H9 (cell line): ENCODE measurements around the gene AMER2. TPM values are rescaled to one million over a fixed set of nuclear protein-coding genes. Genes with fewer than 3 reads are reported as not detected.

ENCODE experiments used
- DNase-seq: peaks from one replicate; pipeline ENCODE4 v3.0.0-alpha.2; 2017
- H2AFZ ChIP-seq: one replicate; pipeline ENCODE4 v1.6.1; 2013; ENCODE audit warnings: mild to moderate bottlenecking, low read length, control low read depth, moderate library complexity
- H2AK5ac ChIP-seq: 2 replicates; pipeline ENCODE4 v1.6.1; 2013; ENCODE audit warnings: low read length, control low read depth, mixed read lengths; ENCODE audit not compliant: insufficient read length
- H2BK120ac ChIP-seq: one replicate; pipeline ENCODE4 v1.6.1; 2013; ENCODE audit warnings: low read depth, mild to moderate bottlenecking, low read length, control low read depth, inconsistent platforms; ENCODE audit not compliant: poor library complexity, severe bottlenecking
- H2BK12ac ChIP-seq: 2 replicates; pipeline ENCODE4 v1.6.1; 2013; ENCODE audit warnings: low read length, control low read depth, mixed read lengths, low read depth; ENCODE audit not compliant: insufficient read length
- H2BK15ac ChIP-seq: 2 replicates; pipeline ENCODE4 v1.6.1; 2013; ENCODE audit warnings: low read depth, low read length, control low read depth
- H2BK20ac ChIP-seq: one replicate; pipeline ENCODE4 v1.6.1; 2013; ENCODE audit warnings: low read depth, mild to moderate bottlenecking, low read length, control low read depth, inconsistent platforms; ENCODE audit not compliant: poor library complexity, severe bottlenecking
- H2BK5ac ChIP-seq: 2 replicates; pipeline ENCODE4 v1.6.1; 2013; ENCODE audit warnings: low read length, control low read depth, mixed read lengths; ENCODE audit not compliant: insufficient read length
- H3K14ac ChIP-seq: 2 replicates; pipeline ENCODE4 v1.6.1; 2013; ENCODE audit warnings: low read length, control low read depth; ENCODE audit not compliant: insufficient read depth
- H3K18ac ChIP-seq: 2 replicates; pipeline ENCODE4 v1.6.1; 2013; ENCODE audit warnings: low read depth, mild to moderate bottlenecking, mixed read lengths, low read length, control low read depth; ENCODE audit not compliant: insufficient read length
- H3K23ac ChIP-seq: 2 replicates; pipeline ENCODE4 v1.6.1; 2013; ENCODE audit warnings: low read length, control low read depth, mixed read lengths, low read depth; ENCODE audit not compliant: insufficient read length
- H3K23me2 ChIP-seq: 2 replicates; pipeline ENCODE4 v1.6.1; 2013; ENCODE audit warnings: low read depth, mild to moderate bottlenecking, mixed read lengths, low read length, control low read depth; ENCODE audit not compliant: insufficient read length, poor library complexity, severe bottlenecking
- H3K27ac ChIP-seq: 2 replicates; pipeline ENCODE4 v1.5.1; 2013; ENCODE audit warnings: low read length, control low read depth, mixed read lengths, low read depth; ENCODE audit not compliant: insufficient read length
- H3K27me3 ChIP-seq: 2 replicates; pipeline ENCODE4 v1.6.1; 2013; ENCODE audit warnings: low read length, control low read depth, inconsistent platforms; ENCODE audit not compliant: insufficient read depth
- H3K4ac ChIP-seq: 2 replicates; pipeline ENCODE4 v1.6.1; 2013; ENCODE audit warnings: low read depth, mild to moderate bottlenecking, control low read depth, inconsistent platforms, low read length, moderate library complexity
- H3K4me1 ChIP-seq: 2 replicates; pipeline ENCODE4 v1.6.1; 2013; ENCODE audit warnings: low read length, control low read depth, inconsistent platforms; ENCODE audit not compliant: insufficient read depth
- H3K4me2 ChIP-seq: 2 replicates; pipeline ENCODE4 v1.6.1; 2013; ENCODE audit warnings: low read length, control low read depth, mixed read lengths; ENCODE audit not compliant: insufficient read length, insufficient read depth
- H3K56ac ChIP-seq: 2 replicates; pipeline ENCODE4 v1.6.1; 2013; ENCODE audit warnings: low read depth, mild to moderate bottlenecking, mixed read lengths, low read length, control low read depth; ENCODE audit not compliant: insufficient read length
- H3K79me1 ChIP-seq: 2 replicates; pipeline ENCODE4 v1.6.1; 2013; ENCODE audit warnings: low read depth, mild to moderate bottlenecking, moderate library complexity, low read length, control low read depth, inconsistent platforms; ENCODE audit not compliant: insufficient read depth, poor library complexity, severe bottlenecking
- H3K79me2 ChIP-seq: 2 replicates; pipeline ENCODE4 v1.6.1; 2013; ENCODE audit warnings: low read length, control low read depth, inconsistent platforms; ENCODE audit not compliant: insufficient read depth
- H3K9ac ChIP-seq: 2 replicates; pipeline ENCODE4 v1.6.1; 2013; ENCODE audit warnings: low read length, control low read depth, mixed read lengths; ENCODE audit not compliant: insufficient read length; ENCODE audit errors: extremely low read depth
- H3K9me3 ChIP-seq: one replicate; pipeline ENCODE4 v1.6.1; 2013; ENCODE audit warnings: low read depth, low read length, inconsistent platforms; ENCODE audit not compliant: control insufficient read depth
- H3T11ph ChIP-seq: one replicate; pipeline ENCODE4 v1.6.1; 2013; ENCODE audit warnings: mild to moderate bottlenecking, low read length, control low read depth, inconsistent platforms
- H4K20me1 ChIP-seq: one replicate; pipeline ENCODE4 v1.6.1; 2013; ENCODE audit not compliant: control insufficient read depth, insufficient read length, insufficient read depth
- H4K5ac ChIP-seq: 2 replicates; pipeline ENCODE4 v1.6.1; 2013; ENCODE audit warnings: low read depth, mild to moderate bottlenecking, mixed read lengths, low read length, control low read depth; ENCODE audit not compliant: insufficient read length
- H4K8ac ChIP-seq: replicated peaks from 2 replicates; pipeline ENCODE4 v1.6.1; 2013; ENCODE audit warnings: low read length, control low read depth, mixed read lengths, low read depth; ENCODE audit not compliant: insufficient read length
- H4K91ac ChIP-seq: 2 replicates; pipeline ENCODE4 v1.6.1; 2013; ENCODE audit warnings: low read depth, mild to moderate bottlenecking, moderate library complexity, mixed read lengths, low read length, control low read depth; ENCODE audit not compliant: insufficient read length
- H3K27ac Mint-ChIP-seq, 3 experiments: 2 replicates in 2 of 3; 3 replicates in 1 of 3; pipeline ENCODE4 v1.8.0; 2020 to 2021; ENCODE audit warnings: mixed read lengths in 3 of 3, mild to moderate bottlenecking in 1 of 3, moderate library complexity in 1 of 3
- H3K27me3 Mint-ChIP-seq: 2 replicates; pipeline ENCODE4 v1.8.0; 2021; ENCODE audit warnings: low read depth, mild to moderate bottlenecking, moderate library complexity, mixed read lengths
- H3K36me3 Mint-ChIP-seq, 3 experiments: 2 replicates in 2 of 3; 3 replicates in 1 of 3; pipeline ENCODE4 v1.8.0; 2020 to 2021; ENCODE audit warnings: low read depth in 3 of 3, mixed read lengths in 3 of 3; ENCODE audit not compliant: insufficient read depth in 1 of 3
- H3K4me1 Mint-ChIP-seq, 2 experiments: 2 replicates each; pipeline ENCODE4 v1.8.0; 2020; ENCODE audit warnings: mixed read lengths in 2 of 2
- H3K4me3 Mint-ChIP-seq, 2 experiments: 2 replicates in 1 of 2; 3 replicates in 1 of 2; pipeline ENCODE4 v1.8.0; 2020 to 2021; ENCODE audit warnings: mild to moderate bottlenecking in 2 of 2, mixed read lengths in 2 of 2, moderate library complexity in 1 of 2
- H3K9me3 Mint-ChIP-seq, 2 experiments: 2 replicates in 1 of 2; 3 replicates in 1 of 2; pipeline ENCODE4 v1.8.0; 2020; ENCODE audit warnings: mild to moderate bottlenecking in 2 of 2, mixed read lengths in 2 of 2, moderate library complexity in 1 of 2
- WGBS: extraction: QIAGEN DNeasy Blood & Tissue Kit; methylation state at CpG from one replicate; pipeline ENCODE4 v1.1.7; 2013; ENCODE audit warnings: missing lambda C conversion rate, low lambda C conversion rate, mixed read lengths; ENCODE audit not compliant: insufficient read length; ENCODE audit errors: extremely low coverage; 5-methylcytosine and 5-hydroxymethylcytosine counted together
- total RNA-seq: library from RNA; stranded (reverse); gene quantifications from 2 replicates; pipeline ENCODE4 v1.2.1, GENCODE V29; 2021
- TF ChIP-seq, protein P1 (sequence below): fragments of 200-600 bp; sonication (generic); conservative IDR thresholded peaks from 3 replicates; pipeline ENCODE4 v1.8.0; 2021; ENCODE audit warnings: antibody characterized with exemption, mild to moderate bottlenecking

Gene AMER2
- total RNA-seq, 1 experiment from 2014 or later, result 0.02 TPM

DNA sequence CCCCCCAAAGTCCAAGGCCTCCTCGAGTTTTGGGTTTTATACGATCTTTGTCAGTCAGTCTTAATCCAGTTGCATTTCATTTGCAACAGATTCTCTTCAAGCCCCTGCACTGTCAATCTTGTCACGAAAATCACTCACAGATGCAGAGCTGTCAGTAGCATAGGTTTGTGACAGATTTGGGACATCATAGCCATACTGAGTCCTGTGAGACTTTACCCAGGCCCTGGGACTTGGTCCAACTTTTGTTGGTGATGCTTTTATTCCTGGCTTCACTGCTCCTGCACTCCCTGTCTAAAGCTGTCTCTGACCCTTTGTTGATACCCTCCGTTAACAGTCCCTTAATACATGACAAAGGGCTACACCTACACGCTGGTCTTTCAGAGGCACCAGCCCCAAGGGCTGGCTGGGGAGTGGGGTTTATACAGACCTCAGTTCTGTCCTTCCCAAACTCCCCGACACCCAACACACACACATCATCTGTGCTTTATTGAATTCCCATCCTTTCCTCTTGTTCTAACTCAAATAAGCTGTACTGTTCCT is 40.1 kb downstream of the AMER2 start:
- Histone ChIP-seq H2BK120ac (no peak overlapping the region), H3K79me2 (no peaks in the 10 kb centered on the region), H4K5ac (no peak overlapping the region), H3K9ac (no peak overlapping the region), H3T11ph (no peak overlapping the region), H2BK5ac (no peak overlapping the region), H2AK5ac (no peak overlapping the region), H3K27ac (no peak overlapping the region), H2BK12ac (no peak overlapping the region), H2BK20ac (no peak overlapping the region), H3K23ac (no peak overlapping the region), H4K20me1 (no peaks in the 10 kb centered on the region), H4K91ac (no peak overlapping the region), H2BK15ac (no peak overlapping the region), H3K4ac (no peak overlapping the region), H3K14ac (no peak overlapping the region), H3K18ac (no peak overlapping the region), H3K4me2 (no peak overlapping the region), H3K9me3 (no peaks in the 10 kb centered on the region), H3K4me1 (peaks cover 7% of the 10 kb centered on the region; the same call in 1 of the 2 replicates), H3K27me3 (no peaks in the 10 kb centered on the region), H2AFZ (no peak overlapping the region), H3K79me1 (no peaks in the 10 kb centered on the region), H3K23me2 (no peaks in the 10 kb centered on the region), H4K8ac (no peak overlapping the region), H3K56ac (no peak overlapping the region)
- H3K4me1 Mint-ChIP-seq, result peaks cover 29 to 34% of the 10 kb centered on the region in 2 experiments
- H3K9me3 Mint-ChIP-seq, result peaks cover 16 to 22% of the 10 kb centered on the region in 2 experiments
- no peak for DNase-seq
- TF ChIP-seq, protein P1, sequence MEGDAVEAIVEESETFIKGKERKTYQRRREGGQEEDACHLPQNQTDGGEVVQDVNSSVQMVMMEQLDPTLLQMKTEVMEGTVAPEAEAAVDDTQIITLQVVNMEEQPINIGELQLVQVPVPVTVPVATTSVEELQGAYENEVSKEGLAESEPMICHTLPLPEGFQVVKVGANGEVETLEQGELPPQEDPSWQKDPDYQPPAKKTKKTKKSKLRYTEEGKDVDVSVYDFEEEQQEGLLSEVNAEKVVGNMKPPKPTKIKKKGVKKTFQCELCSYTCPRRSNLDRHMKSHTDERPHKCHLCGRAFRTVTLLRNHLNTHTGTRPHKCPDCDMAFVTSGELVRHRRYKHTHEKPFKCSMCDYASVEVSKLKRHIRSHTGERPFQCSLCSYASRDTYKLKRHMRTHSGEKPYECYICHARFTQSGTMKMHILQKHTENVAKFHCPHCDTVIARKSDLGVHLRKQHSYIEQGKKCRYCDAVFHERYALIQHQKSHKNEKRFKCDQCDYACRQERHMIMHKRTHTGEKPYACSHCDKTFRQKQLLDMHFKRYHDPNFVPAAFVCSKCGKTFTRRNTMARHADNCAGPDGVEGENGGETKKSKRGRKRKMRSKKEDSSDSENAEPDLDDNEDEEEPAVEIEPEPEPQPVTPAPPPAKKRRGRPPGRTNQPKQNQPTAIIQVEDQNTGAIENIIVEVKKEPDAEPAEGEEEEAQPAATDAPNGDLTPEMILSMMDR, result no peak
- peaks cover 2 to 23% (median 18%) of the 10 kb centered on the region in 3 experiments; a peak in 6 of 7 replicates for H3K36me3 Mint-ChIP-seq
- H3K27me3 Mint-ChIP-seq, result peaks cover 26% of the 10 kb centered on the region
- no peak overlapping the region; a peak in 1 of 7 replicates for H3K27ac Mint-ChIP-seq
- no CpG with 5 or more reads among the region's 6 CpGs for WGBS
- H3K4me3 Mint-ChIP-seq, result no peak overlapping the region
